ENCODE results near the gene CHID1.
A peak's percentile ranks its signal among the peaks of the same experiment; 100 is the strongest.

Gene CHID1

DNA sequence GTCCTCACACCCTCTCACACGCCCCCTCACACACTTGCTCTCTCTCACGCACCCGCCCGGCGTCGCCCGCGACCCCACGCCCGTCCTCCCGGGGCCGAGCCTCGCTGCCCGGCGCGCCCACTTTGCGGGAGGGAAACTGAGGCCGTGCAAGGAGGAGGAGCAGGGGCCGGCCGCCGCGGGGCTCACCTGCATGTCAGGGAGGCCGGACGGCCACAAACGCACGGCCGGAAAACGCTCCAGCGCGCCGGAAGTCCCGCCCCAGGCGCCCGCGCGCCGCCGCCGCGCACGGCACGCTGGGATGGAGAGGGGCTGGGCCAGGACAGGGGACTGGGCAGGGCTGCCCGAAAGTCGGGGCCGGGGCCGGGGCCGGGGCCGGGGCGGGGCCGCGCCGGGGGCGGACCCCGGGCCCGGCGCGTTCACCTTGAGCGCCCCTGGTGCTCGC is at the start of gene CHID1:
Gene CHID1, minus strand, starts transcription at position 222 of the 442 bp plus-strand sequence. CDS start 5,994 bp downstream, outside the sequence.
- peak; percentile 93 for DNase-seq (ENCODE audit: low spot score)

DNA sequence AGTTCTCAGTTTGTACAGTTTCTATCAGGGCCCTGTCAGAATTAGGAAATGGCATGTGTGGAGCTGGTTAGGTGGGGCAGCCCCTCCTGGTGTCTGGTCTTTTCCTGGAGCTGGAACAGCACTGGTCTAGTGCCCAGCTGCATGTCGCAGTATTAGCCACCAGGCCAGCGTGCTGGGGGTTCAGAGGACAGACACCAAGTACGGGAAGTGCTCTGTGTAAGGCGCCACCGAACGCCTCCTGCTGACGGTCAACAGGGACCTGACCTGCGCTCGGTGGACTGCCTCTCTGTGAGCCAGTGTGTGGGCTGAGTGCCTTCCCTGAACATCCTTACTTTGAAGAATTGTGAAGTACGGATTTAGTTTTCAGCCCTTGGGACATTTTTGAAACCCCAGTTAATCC is 49.0 kb upstream of the CHID1 start:
- DNase-seq (ENCODE audit: low spot score), result no peak

DNA sequence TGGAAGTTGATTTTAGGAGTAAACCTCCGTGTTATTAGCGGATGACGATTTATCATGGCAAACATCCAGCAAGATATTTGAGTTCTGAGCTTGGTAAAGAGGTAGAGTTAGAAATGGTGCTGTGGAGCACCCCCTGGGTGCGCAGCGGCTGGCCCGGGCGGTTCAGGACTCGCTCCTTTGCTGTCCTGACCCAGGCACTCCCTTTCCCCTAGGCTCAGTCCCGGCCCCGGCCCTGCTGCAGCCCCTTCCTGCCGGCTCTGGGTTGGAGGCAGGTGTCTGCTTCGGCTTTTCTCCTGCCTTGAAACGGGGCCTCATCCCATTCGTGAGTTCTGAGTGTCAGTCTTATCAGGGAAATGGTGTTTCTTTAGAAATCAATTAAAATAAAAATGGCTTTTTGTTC is 48.4 kb upstream of the CHID1 start:
- no peak for DNase-seq (ENCODE audit: low spot score)

DNA sequence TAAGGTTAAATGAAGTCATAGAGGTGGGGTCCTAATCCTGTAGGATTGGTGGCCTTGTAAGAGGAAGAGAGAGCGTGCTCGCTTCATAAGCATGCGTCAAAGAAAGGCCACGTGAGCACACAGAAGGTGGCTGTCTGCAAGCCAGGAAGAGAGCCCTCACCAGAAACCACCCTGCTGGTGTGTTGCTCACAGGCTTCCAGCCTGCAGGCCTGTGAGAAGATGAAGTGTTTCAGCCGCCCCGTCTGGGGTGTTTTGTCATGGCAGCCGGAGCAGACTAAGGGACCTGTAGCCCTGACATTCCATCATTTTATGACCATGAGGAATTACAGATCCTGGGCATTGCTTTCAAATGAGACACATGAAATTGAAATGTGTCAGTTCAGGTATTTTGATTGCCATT is 47.5 kb upstream of the CHID1 start:
- no peak for DNase-seq (ENCODE audit: low spot score)

DNA sequence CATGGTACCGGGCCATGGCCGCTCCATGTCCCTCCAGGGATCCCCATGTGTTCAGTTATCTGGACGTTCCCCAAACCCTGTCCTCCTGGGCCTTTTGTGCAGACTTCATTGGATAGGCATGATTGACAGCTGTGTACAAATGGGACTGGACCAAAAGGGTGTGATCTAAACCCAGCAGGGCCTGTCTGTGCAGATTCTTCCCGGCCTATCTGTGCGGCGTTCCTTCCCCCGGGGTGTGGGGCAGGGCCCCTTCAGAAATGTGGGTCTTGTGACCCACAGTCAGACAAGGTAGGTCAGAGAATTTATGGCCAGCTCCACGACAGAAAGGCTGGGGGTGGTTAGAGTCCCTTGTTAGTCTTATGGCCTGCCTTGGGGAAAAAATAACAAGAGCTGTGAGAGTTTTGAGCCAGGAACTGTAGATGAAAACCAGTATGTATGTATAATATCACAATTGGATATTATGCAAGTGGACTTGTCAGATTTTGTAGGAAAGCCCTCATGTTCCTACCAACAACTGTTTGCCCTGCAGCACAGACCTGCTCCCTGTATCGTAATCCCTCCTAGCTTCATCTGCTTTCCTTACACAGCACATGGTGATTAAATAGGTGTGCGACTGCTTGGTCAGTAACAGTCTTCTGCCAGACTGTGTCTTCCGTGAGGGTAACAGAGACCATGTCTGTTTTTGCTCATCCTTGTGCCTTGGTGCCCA is 46.8 kb upstream of the CHID1 start:
- DNase-seq (ENCODE audit: low spot score), result no peak

DNA sequence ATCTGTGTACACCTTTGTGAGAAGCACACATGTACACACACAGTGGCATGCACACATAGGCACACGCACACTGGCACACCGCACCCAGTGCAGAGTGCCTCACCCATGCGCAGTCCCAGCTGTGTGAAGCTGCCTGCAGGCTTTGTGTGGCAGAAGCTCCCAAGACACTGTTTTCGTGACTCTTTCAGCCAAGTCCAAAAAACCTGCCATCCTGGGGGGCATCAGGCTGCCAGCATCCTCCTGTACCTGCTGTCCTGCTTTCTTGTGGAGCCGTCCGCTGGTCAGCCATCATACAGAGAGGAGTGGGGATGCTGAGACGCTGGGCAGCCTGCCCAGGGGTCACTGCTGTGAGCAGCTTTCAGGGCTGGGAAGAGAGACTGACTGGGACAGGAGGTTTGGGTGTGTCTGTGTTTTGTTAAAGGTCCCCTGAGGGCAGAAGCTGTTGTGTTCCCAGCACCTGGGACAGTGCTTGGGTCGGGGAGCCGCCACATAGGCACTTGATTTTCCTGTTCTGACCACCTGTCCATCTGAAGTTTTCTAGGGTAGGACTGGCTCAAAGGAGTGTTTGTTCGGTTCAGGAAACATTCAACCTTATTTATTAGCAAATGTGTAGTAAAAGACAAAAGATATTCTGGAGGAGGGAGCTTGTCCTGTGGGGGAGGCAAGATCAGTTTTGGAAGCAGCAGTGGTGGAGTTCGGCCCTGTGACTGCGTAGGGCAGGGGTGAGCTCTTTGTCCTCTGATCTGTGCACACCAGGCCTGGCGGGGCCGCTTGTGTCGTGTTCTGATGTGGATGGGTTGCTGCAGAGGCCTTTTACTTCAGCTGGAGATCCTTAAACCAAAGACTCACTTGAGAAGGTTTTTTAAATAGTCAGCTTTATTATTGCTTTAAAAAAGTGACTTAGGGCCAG is 44.8 kb upstream of the CHID1 start:
- DNase-seq (ENCODE audit: low spot score), result no peak

DNA sequence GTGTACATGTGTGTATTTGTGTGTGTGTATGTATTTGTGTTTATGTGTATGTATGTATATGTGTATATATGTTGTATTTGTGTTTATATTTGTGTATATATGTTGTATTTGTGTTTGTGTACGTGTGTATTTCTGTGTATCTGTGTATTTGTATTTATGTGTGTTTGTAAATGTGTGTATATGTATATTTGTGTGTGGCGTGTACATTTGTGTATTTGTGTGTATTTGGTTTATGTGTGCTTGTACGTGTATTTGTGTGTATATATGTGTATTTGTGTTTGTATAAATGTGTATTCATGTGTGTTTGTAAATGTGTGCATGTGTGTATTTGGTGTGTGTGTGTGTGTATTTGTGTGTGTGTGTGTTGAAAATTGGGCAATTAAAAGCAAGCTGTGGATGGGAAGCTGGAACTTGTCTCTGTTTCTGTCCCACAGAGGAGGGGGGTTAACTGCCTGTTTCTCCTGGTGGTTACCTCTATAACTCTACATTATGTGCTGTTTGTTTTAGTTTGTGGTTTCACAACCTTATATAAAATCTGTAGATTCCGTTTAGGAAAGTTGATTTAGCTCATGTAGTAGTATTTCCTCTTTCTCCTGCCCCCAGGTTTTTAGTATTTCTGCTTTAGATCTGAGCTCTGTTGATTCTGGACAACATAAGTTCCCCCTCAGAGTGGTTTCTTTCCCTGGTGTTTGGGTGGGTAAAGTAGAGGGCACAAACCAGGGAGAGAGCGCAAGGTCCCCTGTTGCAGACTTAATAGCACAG is 44.0 kb upstream of the CHID1 start:
- DNase-seq (ENCODE audit: low spot score), result no peak

DNA sequence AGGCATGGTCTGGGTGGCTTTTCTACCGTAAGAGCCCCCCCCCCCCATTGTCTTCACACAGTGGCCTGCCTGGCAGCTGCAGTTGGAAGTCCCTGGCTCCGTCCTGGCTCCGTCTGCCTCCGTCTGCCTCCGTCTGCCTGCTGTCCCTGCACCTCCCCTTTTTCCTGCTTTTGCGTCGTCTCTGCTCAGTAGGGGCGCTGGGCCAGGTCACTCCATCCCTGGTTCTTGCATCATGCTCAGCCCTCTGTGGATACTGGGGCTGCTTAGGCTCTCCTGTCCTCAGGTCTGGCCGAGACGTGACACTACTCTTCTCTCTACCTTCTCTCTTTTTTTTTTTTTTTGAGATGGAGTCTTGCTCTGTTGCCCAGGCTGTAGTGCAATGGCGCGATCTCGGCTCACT is 42.9 kb upstream of the CHID1 start:
- no peak for DNase-seq (ENCODE audit: low spot score)

DNA sequence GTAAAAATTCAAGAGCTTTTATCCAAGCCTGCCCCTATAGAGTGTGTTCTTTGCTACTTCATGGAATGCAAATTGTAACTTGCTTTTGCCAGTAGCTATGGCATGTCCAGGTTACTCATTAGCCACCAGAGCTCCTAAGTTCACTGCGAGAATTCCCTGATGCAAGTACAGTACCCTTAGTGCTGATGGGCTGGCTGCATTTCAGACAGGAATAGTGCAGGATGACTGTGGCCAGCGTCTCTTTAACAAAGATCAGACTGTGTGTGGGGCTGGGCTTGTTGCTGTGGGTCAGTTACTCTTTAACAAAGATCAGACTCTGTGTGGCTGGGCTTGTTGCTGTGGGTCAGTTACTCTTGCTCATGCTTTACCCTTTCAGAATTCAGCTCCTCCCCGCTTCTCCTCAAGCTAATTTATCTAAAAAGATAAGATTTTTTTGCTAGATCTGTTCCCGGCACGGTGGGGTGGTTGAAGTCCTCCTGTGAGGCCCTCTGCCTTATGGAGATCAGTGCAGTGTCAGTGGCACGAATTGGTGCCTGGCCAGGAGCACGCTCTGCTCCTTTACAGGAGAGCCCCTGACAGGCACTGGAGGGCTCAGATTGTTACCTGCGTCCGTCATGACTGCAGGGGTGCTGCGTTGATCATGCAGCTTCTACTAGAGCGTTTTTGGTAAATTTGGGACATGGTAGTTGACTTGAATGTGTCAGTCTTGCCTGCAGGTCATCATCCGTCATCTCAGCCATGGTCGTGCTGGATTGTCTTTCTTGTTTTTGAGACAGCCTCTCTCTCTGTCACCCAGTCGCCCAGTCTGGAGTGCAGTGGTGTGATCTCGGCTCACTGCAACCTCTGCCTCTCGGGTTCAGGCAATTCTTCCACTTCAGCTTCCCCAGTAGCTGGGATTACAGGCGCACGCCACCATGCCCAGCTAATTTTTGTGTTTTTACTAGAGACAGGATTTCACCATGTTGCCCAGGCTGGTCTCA is 42.1 kb upstream of the CHID1 start:
- no peak for DNase-seq (ENCODE audit: low spot score)

DNA sequence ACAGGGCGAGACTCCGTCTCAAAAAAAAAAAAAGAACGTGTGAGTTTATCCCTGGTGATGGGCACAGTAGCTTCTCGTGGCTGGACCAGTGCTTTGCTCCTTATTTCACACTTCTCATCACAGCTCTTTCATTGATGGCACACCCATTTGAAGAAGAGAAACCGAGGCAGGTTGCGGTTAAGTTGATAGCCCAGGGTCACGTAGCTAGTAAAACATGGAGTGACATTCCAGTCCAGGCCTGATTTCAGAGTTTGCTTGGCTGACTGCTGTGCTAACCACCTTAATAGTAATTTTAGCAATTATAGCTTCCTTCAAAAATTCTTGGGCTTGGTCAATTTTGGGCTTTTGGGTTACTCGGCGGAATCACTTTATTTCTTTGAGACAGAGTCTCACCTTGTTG is 40.9 kb upstream of the CHID1 start:
- DNase-seq (ENCODE audit: low spot score), result no peak

DNA sequence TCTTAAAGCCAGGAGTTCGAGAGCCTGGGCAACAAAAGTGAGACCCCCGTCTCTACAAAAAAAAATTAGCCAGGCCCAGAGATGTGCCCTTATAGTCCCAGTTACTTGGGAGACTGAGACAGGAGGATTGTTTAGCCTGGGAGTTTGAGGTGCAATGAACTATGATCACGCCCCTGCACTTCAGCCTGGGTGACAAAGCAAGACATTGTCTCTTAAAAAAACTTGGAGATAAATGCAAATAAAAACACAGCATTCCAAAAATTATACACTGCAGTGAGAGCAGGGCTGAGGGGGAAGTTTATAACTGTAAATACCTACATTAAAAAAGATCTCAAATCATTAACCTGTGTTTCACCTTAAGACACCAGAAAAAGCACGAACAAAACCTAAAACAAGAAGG is 37.1 kb upstream of the CHID1 start:
- DNase-seq (ENCODE audit: low spot score), result no peak

DNA sequence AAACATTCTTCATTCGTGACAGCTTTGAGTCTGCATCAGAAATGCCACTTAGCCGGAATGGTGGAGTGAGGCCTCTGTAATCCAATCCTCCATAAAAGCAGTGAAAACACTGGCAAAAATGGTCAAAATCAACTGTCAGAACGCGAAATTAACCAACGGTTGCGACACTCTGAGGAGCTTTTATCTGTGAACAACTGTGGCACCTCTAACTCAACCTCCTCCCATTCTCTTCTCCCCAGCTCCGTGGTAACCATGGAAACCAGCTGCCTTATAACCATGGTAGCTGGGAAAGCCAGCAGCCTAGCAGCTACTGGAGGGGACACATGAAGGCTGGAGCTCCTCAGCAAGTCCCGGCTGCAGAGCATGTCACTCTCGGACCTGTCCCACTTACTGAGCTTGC is 35.4 kb upstream of the CHID1 start:
- DNase-seq (ENCODE audit: low spot score), result peak; percentile 76

DNA sequence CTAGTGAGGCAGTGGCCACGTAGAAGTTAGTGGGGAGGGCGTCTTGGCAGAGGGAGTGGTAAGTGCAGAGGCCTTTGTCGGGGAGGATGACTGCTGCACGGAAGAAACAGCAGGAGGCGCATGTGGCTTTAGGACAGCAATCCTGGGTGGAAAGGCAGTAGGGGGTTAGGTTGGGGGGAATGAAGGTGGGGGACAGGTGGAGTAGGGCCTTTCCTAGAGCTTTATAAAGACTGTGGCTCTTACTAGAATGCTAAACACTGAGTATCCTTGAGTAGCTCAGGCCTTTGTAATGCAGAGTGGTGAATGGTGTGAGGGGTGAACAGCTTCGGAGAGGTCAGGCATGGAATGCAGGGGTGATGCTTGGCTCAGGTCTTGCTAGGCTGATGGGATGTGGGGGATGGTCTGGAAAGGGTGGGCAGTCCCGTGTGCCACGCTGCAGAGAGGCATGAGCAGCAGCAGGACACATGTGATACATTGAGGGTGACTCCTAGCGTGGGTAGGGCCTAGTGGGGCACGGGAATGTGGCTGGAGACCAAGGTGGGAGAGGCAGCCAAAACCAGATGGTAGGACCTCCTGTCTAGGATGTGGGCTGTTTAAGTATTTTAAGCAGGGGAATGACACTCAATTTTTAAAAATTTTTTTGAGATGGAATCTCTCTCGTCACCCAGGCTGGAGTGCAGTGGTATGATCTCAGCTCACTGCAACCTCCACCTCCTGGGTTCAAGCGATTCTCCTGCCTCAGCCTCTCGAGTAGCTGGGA is 34.3 kb upstream of the CHID1 start:
- DNase-seq (ENCODE audit: low spot score), result peak; percentile 69

DNA sequence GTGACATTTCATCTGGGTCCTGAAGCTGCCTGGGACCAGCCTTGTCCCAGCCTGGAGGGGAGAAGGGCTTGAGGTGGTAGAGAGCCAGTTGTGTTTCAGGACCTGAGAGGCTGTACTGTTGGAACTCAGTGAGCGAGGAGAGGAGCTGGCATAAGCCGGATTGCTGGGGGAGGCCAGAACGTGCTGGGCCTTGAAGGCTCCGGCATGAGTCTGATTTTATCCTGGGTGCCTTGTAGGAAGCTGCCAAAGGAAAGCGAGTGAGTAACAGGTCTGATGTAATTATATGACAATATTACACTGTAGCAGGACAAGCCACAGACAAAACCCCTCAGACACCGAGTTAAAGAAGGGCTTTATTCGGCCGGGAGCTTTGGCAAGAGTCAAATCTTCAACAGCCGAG is 32.2 kb upstream of the CHID1 start:
- DNase-seq (ENCODE audit: low spot score), result no peak

DNA sequence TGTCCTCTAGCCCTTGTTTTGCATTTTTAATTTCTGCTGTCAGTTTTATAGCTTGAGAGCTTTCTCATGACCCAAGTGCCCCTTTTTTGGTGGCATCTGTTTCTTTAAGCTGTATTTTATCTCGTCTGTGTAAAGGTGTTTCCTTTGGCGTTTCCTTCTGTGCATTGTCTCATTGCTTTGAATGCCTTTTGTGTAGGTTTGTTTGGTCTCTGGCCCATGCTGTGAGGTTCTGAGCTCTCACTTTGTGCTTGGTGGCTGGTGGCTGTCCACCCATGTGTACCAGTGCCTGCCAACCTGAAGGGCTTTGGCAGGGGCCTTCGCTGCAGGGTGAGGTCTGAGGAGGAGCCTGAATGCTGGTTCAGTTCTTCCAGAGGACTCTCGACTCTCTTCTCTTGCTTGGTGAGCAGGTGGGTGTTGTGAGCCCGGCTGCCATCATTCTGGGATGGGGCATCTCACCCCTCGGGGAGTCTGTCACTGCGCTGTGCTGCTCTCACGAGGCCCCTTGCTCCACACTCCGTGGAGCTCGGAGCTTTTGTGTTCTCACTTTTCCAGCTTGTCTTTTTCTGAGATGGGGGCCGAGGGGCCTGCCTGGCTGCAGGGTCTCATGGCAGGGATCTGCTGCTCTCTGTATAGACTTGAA is 30.0 kb upstream of the CHID1 start:
- no peak for DNase-seq (ENCODE audit: low spot score)

DNA sequence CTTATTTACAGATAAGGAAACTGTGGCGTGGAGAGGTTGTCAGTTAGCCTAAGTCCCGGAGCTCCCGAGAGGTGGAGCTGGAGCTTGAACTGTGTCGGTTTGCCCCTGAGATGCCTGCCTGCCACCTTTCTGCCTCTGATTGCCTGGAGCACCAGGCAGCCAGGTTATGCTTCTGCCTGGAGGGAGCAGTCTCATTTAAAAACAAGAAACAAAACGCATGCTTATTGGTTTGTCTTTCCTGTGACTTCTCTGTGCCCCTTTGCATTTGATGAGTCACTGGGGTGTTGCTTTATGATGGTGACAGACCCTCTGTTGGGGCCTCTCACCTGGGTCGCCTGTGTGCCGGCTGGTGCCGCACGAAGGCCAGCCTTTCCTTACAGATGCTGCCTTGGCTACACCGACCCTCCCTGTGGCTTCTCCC is 27.2 kb upstream of the CHID1 start:
- no peak for DNase-seq (ENCODE audit: low spot score)

DNA sequence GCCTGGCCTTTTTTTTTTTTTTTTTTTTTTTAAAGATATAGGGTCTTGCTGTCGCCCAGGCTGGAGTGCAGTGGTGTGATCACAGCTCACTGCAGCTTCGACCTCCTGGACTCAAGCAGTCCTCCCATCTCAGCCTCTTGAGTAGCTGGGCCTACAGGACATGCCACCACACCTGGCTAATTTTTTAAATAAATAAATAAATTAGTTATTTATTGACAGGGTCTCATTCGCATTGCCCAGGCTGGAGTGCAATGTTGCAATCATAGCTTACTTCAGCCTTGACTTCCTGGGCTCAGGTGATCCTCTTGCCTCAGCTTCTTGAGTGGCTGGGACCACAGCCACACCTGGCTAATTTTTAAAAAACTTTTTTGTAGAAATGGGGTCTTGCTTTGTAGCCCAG is 25.6 kb upstream of the CHID1 start:
- no peak for DNase-seq (ENCODE audit: low spot score)

DNA sequence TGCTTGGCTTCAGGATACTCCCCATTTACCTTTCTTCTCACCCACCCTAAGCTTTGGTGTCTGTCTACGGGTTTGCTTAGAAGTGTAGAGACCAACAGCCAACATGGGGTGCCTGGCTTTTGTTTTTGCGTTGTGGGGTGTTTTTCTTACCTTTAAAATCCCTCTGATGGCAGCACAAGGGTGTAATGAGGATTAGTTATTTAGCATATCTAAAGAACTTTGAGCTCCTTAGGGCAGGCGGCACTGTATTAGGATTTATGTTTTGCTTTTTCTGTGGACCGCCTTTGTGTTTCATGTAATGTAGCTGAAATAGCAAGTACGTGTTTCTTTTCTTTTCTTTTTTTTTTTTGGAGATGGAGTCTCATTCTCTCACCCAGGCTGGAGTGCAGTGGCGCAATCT is 23.9 kb upstream of the CHID1 start:
- DNase-seq (ENCODE audit: low spot score), result no peak

DNA sequence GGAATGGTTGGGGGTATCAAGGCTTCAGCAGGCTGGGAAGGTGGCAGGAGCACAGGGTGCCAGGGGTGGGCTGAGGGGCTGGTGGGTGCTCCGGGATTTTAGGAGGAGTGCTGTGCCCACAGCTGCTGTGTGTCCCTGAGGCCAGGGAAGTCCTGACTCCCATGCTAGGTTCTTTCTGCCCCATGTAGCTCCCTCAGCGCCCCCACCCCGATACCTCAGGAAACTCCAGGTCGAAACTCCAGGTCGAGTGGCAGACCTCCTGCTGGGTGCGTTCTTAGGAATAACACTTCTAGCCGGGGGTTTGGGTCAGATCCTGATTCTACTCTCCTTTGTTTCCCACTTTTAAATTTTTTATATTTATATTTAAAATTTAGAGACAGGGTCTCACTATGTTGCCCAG is 23.3 kb upstream of the CHID1 start:
- no peak for DNase-seq (ENCODE audit: low spot score)
